ENCODE results near the gene SYNE2. TPM values are rescaled to one million over a fixed set of nuclear protein-coding genes. Genes with fewer than 3 reads are reported as not detected.

SYNE2 gene
- total RNA-seq, 4 donors from 2014 or later, result 65.8 to 174 (median 126) TPM

GRCh38 chr14:64196056-64196455, 343.3 kb downstream of the SYNE2 start:
- TF ChIP-seq CTCF (IDR thresholded peaks at IDR 0.05), result no peak
- no peak for TF ChIP-seq POLR2A (IDR thresholded peaks at IDR 0.05)
- TF ChIP-seq POLR2AphosphoS5 (IDR thresholded peaks at IDR 0.05), result no peak
- TF ChIP-seq EP300 (IDR thresholded peaks at IDR 0.05), result no peak
- Histone ChIP-seq H3K27ac (no peak overlapping the region), H3K9me3 (no peaks in the 10 kb centered on the region), H3K4me3 (no peak overlapping the region), H3K27me3 (no peaks in the 10 kb centered on the region), H3K4me1 (peaks cover 0 to 18% (median 9%) of the 10 kb centered on the region in 3 donors), H3K36me3 (peaks cover 0 to 11% of the 10 kb centered on the region in 2 donors)
- WGBS, 2 donors (ENCODE audit: low coverage in 1 of 2), result 67 to 88% methylated on average over 3 of the region's 5 CpGs
- no peak for ATAC-seq

GRCh38 chr14:64196814-64197411, 344.1 kb downstream of the SYNE2 start:
- H3K9me3 ChIP-seq, result no peaks in the 10 kb centered on the region
- 9 to 24% methylated on average over 8 to 18 of the region's 20 CpGs for WGBS, 2 donors (ENCODE audit: low coverage in 1 of 2)
- H3K27ac ChIP-seq, result peak overlapping the region in 2 of 4 donors; percentile 46 to 64
- H3K4me1 ChIP-seq, result peaks cover 0 to 18% (median 9%) of the 10 kb centered on the region in 3 donors
- TF ChIP-seq CTCF (IDR thresholded peaks at IDR 0.05) (no peak), POLR2AphosphoS5 (IDR thresholded peaks at IDR 0.05) (no peak), POLR2A (IDR thresholded peaks at IDR 0.05) (no peak), EP300 (IDR thresholded peaks at IDR 0.05) (no peak)
- peak overlapping the region; percentile 11 to 46 for H3K4me3 ChIP-seq
- H3K36me3 ChIP-seq, result peaks cover 0 to 11% of the 10 kb centered on the region in 2 donors
- H3K27me3 ChIP-seq, result no peaks in the 10 kb centered on the region
- peak; percentile 25 for ATAC-seq

- peaks cover 0 to 15% of the 10 kb centered on the region in 2 donors for H3K36me3 ChIP-seq
- TF ChIP-seq EP300 (IDR thresholded peaks at IDR 0.05) (no peak), CTCF (IDR thresholded peaks at IDR 0.05) (no peak), POLR2A (IDR thresholded peaks at IDR 0.05) (no peak), POLR2AphosphoS5 (IDR thresholded peaks at IDR 0.05) (no peak)
- WGBS, 2 donors (ENCODE audit: low coverage in 1 of 2), result 98 to 100% methylated on average over 1 to 3 of the region's 3 CpGs
- H3K27ac ChIP-seq, result no peak overlapping the region
- no peaks in the 10 kb centered on the region for H3K9me3 ChIP-seq
- H3K27me3 ChIP-seq, result no peaks in the 10 kb centered on the region
- no peak overlapping the region for H3K4me3 ChIP-seq
- H3K4me1 ChIP-seq, result peaks cover 0 to 18% (median 9%) of the 10 kb centered on the region in 3 donors
- ATAC-seq, result no peak
Observed at GRCh38 chr14:64197996-64198395, 345.2 kb downstream of the SYNE2 start.

DNA sequence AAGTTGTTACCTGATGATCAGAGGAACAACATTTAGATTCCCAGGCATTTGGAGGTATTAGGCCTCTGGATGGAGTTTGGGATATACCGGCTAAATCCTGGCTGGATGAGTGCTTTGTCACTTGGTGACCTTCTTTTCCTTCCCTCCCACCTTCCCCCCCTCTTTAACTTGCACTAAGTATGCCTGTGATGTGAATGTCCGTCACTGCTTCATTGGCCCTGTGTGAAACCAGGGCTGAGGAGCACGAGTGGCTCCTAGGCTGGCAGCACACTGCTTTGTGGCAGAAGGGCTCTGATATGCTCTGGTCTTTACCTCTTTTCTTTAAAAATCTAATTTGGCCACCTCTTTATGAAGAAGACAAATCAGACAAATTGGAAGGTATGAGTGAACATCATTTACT, 345.7 kb downstream of the SYNE2 start:
- TF ChIP-seq CTCF (IDR thresholded peaks at IDR 0.05), result no peak
- TF ChIP-seq POLR2A (IDR thresholded peaks at IDR 0.05), result no peak
- TF ChIP-seq POLR2AphosphoS5 (IDR thresholded peaks at IDR 0.05), result no peak
- TF ChIP-seq EP300 (IDR thresholded peaks at IDR 0.05), result no peak
- no peak for ATAC-seq
- Histone ChIP-seq H3K27ac (no peak overlapping the region), H3K36me3 (peaks cover 0 to 15% of the 10 kb centered on the region in 2 donors), H3K9me3 (no peaks in the 10 kb centered on the region), H3K4me1 (peaks cover 0 to 18% (median 9%) of the 10 kb centered on the region in 3 donors), H3K27me3 (no peaks in the 10 kb centered on the region), H3K4me3 (no peak overlapping the region)
- 76 to 100% methylated on average over 3 of the region's 3 CpGs for WGBS, 2 donors (ENCODE audit: low coverage in 1 of 2)

- TF ChIP-seq EP300 (IDR thresholded peaks at IDR 0.05) (no peak), POLR2A (IDR thresholded peaks at IDR 0.05) (no peak), POLR2AphosphoS5 (IDR thresholded peaks at IDR 0.05) (no peak), CTCF (IDR thresholded peaks at IDR 0.05) (no peak)
- Histone ChIP-seq H3K9me3 (no peaks in the 10 kb centered on the region), H3K4me3 (no peak overlapping the region), H3K27me3 (no peaks in the 10 kb centered on the region), H3K36me3 (peaks cover 0 to 23% of the 10 kb centered on the region in 2 donors), H3K27ac (no peak overlapping the region), H3K4me1 (peaks cover 0 to 18% (median 9%) of the 10 kb centered on the region in 3 donors)
- 33 to 55% methylated on average over 1 to 2 of the region's 4 CpGs for WGBS, 2 donors (ENCODE audit: low coverage in 1 of 2)
- no peak for ATAC-seq
Observed at GRCh38 chr14:64200170-64200569, 347.4 kb downstream of the SYNE2 start.

All from gastroesophageal sphincter (tissue), 4 donors.